ENCODE results near the gene ETNK2. TPM values are rescaled to one million over a fixed set of nuclear protein-coding genes. Genes with fewer than 3 reads are reported as not detected.

The ETNK2 gene
- total and polyA plus RNA-seq, 2 of the 13 experiments (the other 11 are each of a cell fraction or from before 2014, with no cell fraction given) = 15.5 to 42.8 TPM

DNA sequence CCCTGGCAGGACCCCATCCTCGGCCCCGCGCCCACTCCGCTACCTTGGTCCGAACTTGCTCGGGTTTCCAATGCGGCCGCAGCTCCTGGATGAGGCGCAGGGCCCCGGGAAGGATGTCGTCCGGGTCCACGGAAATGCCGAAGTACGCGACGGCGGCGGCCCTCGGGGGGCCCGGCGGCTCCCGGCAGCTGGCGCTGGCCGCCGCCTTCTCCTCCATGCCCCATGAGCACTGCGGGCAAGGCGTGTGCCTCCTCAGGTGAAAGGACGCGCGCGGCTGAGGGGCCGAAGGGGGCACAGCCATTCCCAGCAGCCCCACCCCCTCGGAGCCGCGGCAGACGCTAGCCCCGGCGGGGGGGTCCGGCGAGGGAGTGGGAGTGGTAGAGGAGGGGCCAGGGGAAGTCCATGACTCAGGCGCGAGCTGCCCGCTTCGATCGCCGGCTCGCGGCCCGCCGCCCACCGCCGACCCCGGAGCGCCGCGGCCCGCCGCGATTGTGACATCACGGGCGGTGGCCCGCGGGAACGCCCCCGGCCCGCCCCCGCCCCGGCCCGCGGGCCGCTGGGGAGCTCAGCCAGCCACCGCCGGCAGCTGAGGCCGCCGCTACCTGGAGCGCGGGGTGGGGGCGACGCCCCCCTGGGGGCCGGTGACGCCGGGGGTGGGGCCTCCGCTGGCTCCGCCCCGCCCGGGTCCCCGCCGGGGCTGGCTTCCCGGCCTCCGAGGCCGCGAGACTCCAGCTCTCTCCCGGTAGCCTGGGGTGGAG, at the start of gene ETNK2 (continued):
- TF ChIP-seq, protein P1, sequence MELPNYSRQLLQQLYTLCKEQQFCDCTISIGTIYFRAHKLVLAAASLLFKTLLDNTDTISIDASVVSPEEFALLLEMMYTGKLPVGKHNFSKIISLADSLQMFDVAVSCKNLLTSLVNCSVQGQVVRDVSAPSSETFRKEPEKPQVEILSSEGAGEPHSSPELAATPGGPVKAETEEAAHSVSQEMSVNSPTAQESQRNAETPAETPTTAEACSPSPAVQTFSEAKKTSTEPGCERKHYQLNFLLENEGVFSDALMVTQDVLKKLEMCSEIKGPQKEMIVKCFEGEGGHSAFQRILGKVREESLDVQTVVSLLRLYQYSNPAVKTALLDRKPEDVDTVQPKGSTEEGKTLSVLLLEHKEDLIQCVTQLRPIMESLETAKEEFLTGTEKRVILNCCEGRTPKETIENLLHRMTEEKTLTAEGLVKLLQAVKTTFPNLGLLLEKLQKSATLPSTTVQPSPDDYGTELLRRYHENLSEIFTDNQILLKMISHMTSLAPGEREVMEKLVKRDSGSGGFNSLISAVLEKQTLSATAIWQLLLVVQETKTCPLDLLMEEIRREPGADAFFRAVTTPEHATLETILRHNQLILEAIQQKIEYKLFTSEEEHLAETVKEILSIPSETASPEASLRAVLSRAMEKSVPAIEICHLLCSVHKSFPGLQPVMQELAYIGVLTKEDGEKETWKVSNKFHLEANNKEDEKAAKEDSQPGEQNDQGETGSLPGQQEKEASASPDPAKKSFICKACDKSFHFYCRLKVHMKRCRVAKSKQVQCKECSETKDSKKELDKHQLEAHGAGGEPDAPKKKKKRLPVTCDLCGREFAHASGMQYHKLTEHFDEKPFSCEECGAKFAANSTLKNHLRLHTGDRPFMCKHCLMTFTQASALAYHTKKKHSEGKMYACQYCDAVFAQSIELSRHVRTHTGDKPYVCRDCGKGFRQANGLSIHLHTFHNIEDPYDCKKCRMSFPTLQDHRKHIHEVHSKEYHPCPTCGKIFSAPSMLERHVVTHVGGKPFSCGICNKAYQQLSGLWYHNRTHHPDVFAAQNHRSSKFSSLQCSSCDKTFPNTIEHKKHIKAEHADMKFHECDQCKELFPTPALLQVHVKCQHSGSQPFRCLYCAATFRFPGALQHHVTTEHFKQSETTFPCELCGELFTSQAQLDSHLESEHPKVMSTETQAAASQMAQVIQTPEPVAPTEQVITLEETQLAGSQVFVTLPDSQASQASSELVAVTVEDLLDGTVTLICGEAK (IDR thresholded peaks at IDR 0.05) = no peak
- TF ChIP-seq, protein P1 (CRISPR knock-in tag; IDR thresholded peaks at IDR 0.05) = peak; percentile 20; the same call in 1 of the 2 replicates
- TF ChIP-seq THAP11 (CRISPR knock-in tag; IDR thresholded peaks at IDR 0.05) = peak; percentile 47; the same call in 1 of the 2 replicates
- TF ChIP-seq KMT2A (CRISPR knock-in tag; IDR thresholded peaks at IDR 0.05) = 0 out of 2 replicates have a peak, but pooled peaks have one; percentile 48
- 0 out of 2 replicates have a peak, but pooled peaks have one; percentile 48 for TF ChIP-seq YEATS4 (CRISPR knock-in tag; IDR thresholded peaks at IDR 0.05; ENCODE audit: borderline replicate concordance)
- no peak for TF ChIP-seq ELK4 (CRISPR knock-in tag; IDR thresholded peaks at IDR 0.05; ENCODE audit: borderline replicate concordance)
- peak; percentile 14; the same call in 1 of the 2 replicates for TF ChIP-seq ISL2 (CRISPR knock-in tag; IDR thresholded peaks at IDR 0.05)
- TF ChIP-seq ZNF33B (CRISPR knock-in tag; IDR thresholded peaks at IDR 0.05) = no peak
- no peak for TF ChIP-seq THAP8 (CRISPR knock-in tag; IDR thresholded peaks at IDR 0.05; ENCODE audit: borderline replicate concordance)
- TF ChIP-seq, protein P2, sequence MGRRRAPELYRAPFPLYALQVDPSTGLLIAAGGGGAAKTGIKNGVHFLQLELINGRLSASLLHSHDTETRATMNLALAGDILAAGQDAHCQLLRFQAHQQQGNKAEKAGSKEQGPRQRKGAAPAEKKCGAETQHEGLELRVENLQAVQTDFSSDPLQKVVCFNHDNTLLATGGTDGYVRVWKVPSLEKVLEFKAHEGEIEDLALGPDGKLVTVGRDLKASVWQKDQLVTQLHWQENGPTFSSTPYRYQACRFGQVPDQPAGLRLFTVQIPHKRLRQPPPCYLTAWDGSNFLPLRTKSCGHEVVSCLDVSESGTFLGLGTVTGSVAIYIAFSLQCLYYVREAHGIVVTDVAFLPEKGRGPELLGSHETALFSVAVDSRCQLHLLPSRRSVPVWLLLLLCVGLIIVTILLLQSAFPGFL (CRISPR knock-in tag; IDR thresholded peaks at IDR 0.05) = no peak
- peak; percentile 26; the same call in 1 of the 2 replicates for TF ChIP-seq TBX2 (CRISPR knock-in tag; IDR thresholded peaks at IDR 0.05; ENCODE audit: borderline replicate concordance)
- TF ChIP-seq SP2 (CRISPR knock-in tag; IDR thresholded peaks at IDR 0.05) = 0 out of 2 replicates have a peak, but pooled peaks have one; percentile 26
- peak; percentile 44; the same call in 1 of the 2 replicates for TF ChIP-seq ZNF782 (CRISPR knock-in tag; IDR thresholded peaks at IDR 0.05; ENCODE audit: borderline replicate concordance)
- peak; percentile 56 for TF ChIP-seq GABPB1 (CRISPR knock-in tag; IDR thresholded peaks at IDR 0.05)
- peak; percentile 22; the same call in 1 of the 2 replicates for TF ChIP-seq TAF1 (CRISPR knock-in tag; IDR thresholded peaks at IDR 0.05)
